HCT116 (cell line): Measurements from ENCODE around the gene OPCML. TPM values are rescaled to one million over a fixed set of nuclear protein-coding genes. Genes with fewer than 3 reads are reported as not detected.

ENCODE experiments used
- ATAC-seq: fragments of 200-7000 bp; cut with Tn5 transposase; 2 replicates; pipeline ENCODE4 v1.9.1; 2020; ENCODE audit warnings: mild to moderate bottlenecking, moderate library complexity
- BruUV-seq: library from RNA; stranded (reverse); fragments of 400-500 nt; replicated peaks from 2 replicates; lab custom pipeline; 2021; lab: Mats Ljungman, UMichigan
- CTCF ChIA-PET: fragments of 300-600 bp; sonication (Branson Sonifier 250); formaldehyde crosslinking; loops from one replicate; lab custom pipeline; 2021; ENCODE audit warnings: antibody characterized with exemption; lab: Charles Lee
- POLR2A ChIA-PET: fragments of 300-600, 350-600 bp; sonication (Branson Sonifier 250); formaldehyde crosslinking; loops from one replicate; lab custom pipeline; 2021; ENCODE audit warnings: antibody characterized with exemption; lab: Charles Lee
- RAD21 ChIA-PET, 2 experiments: fragments of 300-600 bp; sonication (Branson Sonifier 250); formaldehyde crosslinking; loops; one replicate each; lab custom pipeline; 2023; ENCODE audit warnings: low total read pairs in 2 of 2; ENCODE audit not compliant: uncharacterized antibody in 2 of 2, unreplicated experiment in 2 of 2, low non-redundant PET in 1 of 2; lab: Charles Lee
- DNase-seq: peaks from one replicate; pipeline ENCODE4 v3.0.0-alpha.2; 2010; ENCODE audit warnings: low read depth, low spot score
- H2AFZ ChIP-seq: fragments of 200-600 bp; shearing (Covaris generic), sonication (generic); 2 replicates; pipeline ENCODE4 v1.6.1; 2017; ENCODE audit warnings: low read depth, mixed run types, mixed read lengths, antibody characterized with exemption, low read length; ENCODE audit not compliant: poor library complexity, severe bottlenecking
- H3K27ac ChIP-seq: 2 replicates; pipeline ENCODE4 v1.5.1; 2012; ENCODE audit warnings: low read depth, low read length
- H3K27me3 ChIP-seq: fragments of 200-600 bp; sonication (generic); 2 replicates; pipeline ENCODE4 v1.6.1; 2016; ENCODE audit warnings: mixed run types, low read length, mixed read lengths; ENCODE audit not compliant: insufficient read depth
- H3K36me3 ChIP-seq, 2 experiments: fragments of 200-500 bp in 1 of 2; fragments of 200-600 bp in 1 of 2; sonication (Bioruptor generic) in 1 of 2; sonication (generic) in 1 of 2; 2 replicates each; pipeline versions ENCODE4 v1.5.1 to v1.6.1; 2014 to 2016; ENCODE audit warnings: low read length in 2 of 2, inconsistent platforms in 1 of 2, mixed read lengths in 1 of 2, mixed run types in 1 of 2; ENCODE audit not compliant: insufficient read depth in 2 of 2, control insufficient read depth in 1 of 2
- H3K4me1 ChIP-seq, 2 experiments: fragments of 200-600 bp in 1 of 2; sonication (generic) in 1 of 2; 2 replicates each; pipeline versions ENCODE4 v1.5.1 to v1.6.1; 2012 to 2017; ENCODE audit warnings: low read length in 2 of 2, inconsistent platforms in 1 of 2, mild to moderate bottlenecking in 1 of 2, mixed read lengths in 1 of 2, mixed run types in 1 of 2, moderate library complexity in 1 of 2; ENCODE audit not compliant: insufficient read depth in 2 of 2, control insufficient read depth in 1 of 2
- H3K4me2 ChIP-seq: fragments of 200-600 bp; sonication (generic); 2 replicates; pipeline ENCODE4 v1.6.1; 2017; ENCODE audit warnings: mixed run types, low read length, mixed read lengths
- H3K4me3 ChIP-seq, 2 experiments: fragments of 200-600 bp in 1 of 2; sonication (generic) in 1 of 2; replicated peaks in 1 of 2; 2 replicates each; pipeline ENCODE4 v1.5.1; 2011 to 2016; ENCODE audit warnings: low read length in 2 of 2, control low read depth in 1 of 2, low read depth in 1 of 2, mild to moderate bottlenecking in 1 of 2, mixed read lengths in 1 of 2, mixed run types in 1 of 2
- H3K79me2 ChIP-seq: fragments of 200-600 bp; sonication (generic); 2 replicates; pipeline ENCODE4 v1.6.1; 2017; ENCODE audit warnings: mild to moderate bottlenecking, mixed run types, low read length, moderate library complexity, mixed read lengths; ENCODE audit not compliant: insufficient read depth
- H3K9ac ChIP-seq: fragments of 200-600 bp; sonication (generic); 2 replicates; pipeline ENCODE4 v1.6.1; 2016; ENCODE audit warnings: low read length, mixed read lengths
- H3K9me2 ChIP-seq: fragments of 200-600 bp; sonication (generic), shearing (Covaris generic); 2 replicates; pipeline ENCODE4 v1.6.1; 2017; ENCODE audit warnings: mixed run types, mild to moderate bottlenecking, moderate library complexity; ENCODE audit not compliant: insufficient read depth
- H3K9me3 ChIP-seq, 2 experiments: fragments of 200-500 bp in 1 of 2; fragments of 200-600 bp in 1 of 2; sonication (Bioruptor generic) in 1 of 2; sonication (generic) in 1 of 2; 2 replicates each; pipeline ENCODE4 v1.6.1; 2014 to 2017; ENCODE audit warnings: low read length in 2 of 2, mixed read lengths in 2 of 2, inconsistent platforms in 1 of 2, low read depth in 1 of 2, mild to moderate bottlenecking in 1 of 2, mixed run types in 1 of 2, moderate library complexity in 1 of 2; ENCODE audit not compliant: control insufficient read depth in 1 of 2, insufficient read depth in 1 of 2
- H4K20me1 ChIP-seq: fragments of 200-600 bp; sonication (generic), shearing (Covaris generic); 2 replicates; pipeline ENCODE4 v1.6.1; 2017; ENCODE audit warnings: mixed run types, mild to moderate bottlenecking, moderate library complexity; ENCODE audit not compliant: insufficient read depth
- ATF3 ChIP-seq: IDR thresholded peaks from 2 replicates; pipeline ENCODE4 v1.6.1; 2012
- ELF1 ChIP-seq: IDR thresholded peaks from 2 replicates; pipeline ENCODE4 v1.6.1; 2012; ENCODE audit warnings: low read depth, borderline replicate concordance
- FOSL1 ChIP-seq: IDR thresholded peaks from 2 replicates; pipeline ENCODE4 v1.6.1; 2012; ENCODE audit warnings: low read depth
- POLR2A ChIP-seq: IDR thresholded peaks from 2 replicates; pipeline ENCODE4 v1.7.0; 2011; ENCODE audit warnings: borderline replicate concordance; ENCODE audit not compliant: insufficient read depth, insufficient read length; ENCODE audit errors: extremely low read depth
- REST ChIP-seq: IDR thresholded peaks from 2 replicates; pipeline ENCODE4 v1.6.1; 2012; ENCODE audit warnings: low read depth
- SRF ChIP-seq: IDR thresholded peaks from 2 replicates; pipeline ENCODE4 v1.6.1; 2012; ENCODE audit warnings: low read depth
- TCF7L2 ChIP-seq: IDR thresholded peaks from 2 replicates; pipeline ENCODE4 v1.7.0; 2011; ENCODE audit warnings: borderline replicate concordance, inconsistent platforms; ENCODE audit not compliant: insufficient read depth, insufficient read length; ENCODE audit errors: extremely low read depth
- ZBTB33 ChIP-seq: IDR thresholded peaks from 2 replicates; pipeline ENCODE4 v1.6.1; 2011; ENCODE audit warnings: mild to moderate bottlenecking, low read length, moderate library complexity; ENCODE audit not compliant: insufficient replicate concordance; ENCODE audit errors: extremely low read depth
- ZFX ChIP-seq: fragments of 450-650 bp; IDR thresholded peaks from 2 replicates; pipeline ENCODE4 v1.6.1; 2017
- intact Hi-C: fragments of 100-400 bp; cut with micrococcal nuclease; formaldehyde crosslinking; loops from 2 replicates; pipeline ENCODE4 v1.10.0; 2022
- total RNA-seq: library from RNA; stranded (reverse); gene quantifications from one replicate; pipeline ENCODE4 v1.2.1, GENCODE V29; 2021; ENCODE audit not compliant: unreplicated experiment

The OPCML gene
- total RNA-seq, 1 experiment from 2014 or later: not detected

- DNase-seq (no peak), ATAC-seq (no peak)
- intact Hi-C loops: no loop called here
- no peak overlapping the region for H3K4me2 ChIP-seq
- POLR2A ChIA-PET: no interaction called here
- H3K27me3 ChIP-seq: no peaks in the 10 kb centered on the region
- no peak overlapping the region for H3K4me3 ChIP-seq
- H3K79me2 ChIP-seq: no peaks in the 10 kb centered on the region
- CTCF ChIA-PET: no interaction called here
- peaks cover 0 to 24% of the 10 kb centered on the region in 2 experiments; a peak in 2 of 4 replicates for H3K9me3 ChIP-seq
- RAD21 ChIA-PET: no interaction called here
- H3K9me2 ChIP-seq: no peaks in the 10 kb centered on the region
- H3K4me1 ChIP-seq: no peaks in the 10 kb centered on the region
- no peaks in the 10 kb centered on the region for H4K20me1 ChIP-seq
- H3K27ac ChIP-seq: no peak overlapping the region
- TF ChIP-seq POLR2A: no peak
- no peak for TF ChIP-seq ZBTB33
- TF ChIP-seq TCF7L2: no peak
- no peak for TF ChIP-seq FOSL1
- TF ChIP-seq ATF3: no peak
- TF ChIP-seq SRF: no peak
- no peak for TF ChIP-seq REST
- no peak for TF ChIP-seq ZFX
- TF ChIP-seq ELF1: no peak
- H3K36me3 ChIP-seq: no peaks in the 10 kb centered on the region
- no peak overlapping the region for H3K9ac ChIP-seq
- H2AFZ ChIP-seq: no peak overlapping the region
- BruUV-seq: no TSS peak
Observed at GRCh38 chr11:133038850-133039249, 493.5 kb downstream of the OPCML start.
